Liver (tissue), 9 donors: Measurements from ENCODE around the gene TOX4. TPM values are rescaled to one million over a fixed set of nuclear protein-coding genes. Genes with fewer than 3 reads are reported as not detected.

Source experiments
- DNase-seq: peaks from one replicate; pipeline ENCODE4 v3.0.0-alpha.2; 2017; ENCODE audit warnings: low spot score
- H3K27ac ChIP-seq, 2 donors: one replicate each; pipeline ENCODE4 v1.7.0; 2013; ENCODE audit warnings: inconsistent platforms in 2 of 2, low read length in 2 of 2, control low read depth in 1 of 2, low read depth in 1 of 2, mild to moderate bottlenecking in 1 of 2
- H3K27me3 ChIP-seq, 4 donors: one replicate each; pipeline versions ENCODE4 v1.6.1 to v1.7.0; 2013; ENCODE audit warnings: low read length in 3 of 4, inconsistent platforms in 1 of 4, mild to moderate bottlenecking in 1 of 4, moderate library complexity in 1 of 4; ENCODE audit not compliant: control insufficient read depth in 4 of 4, insufficient read depth in 4 of 4
- H3K36me3 ChIP-seq, 4 donors: one replicate each; pipeline versions ENCODE4 v1.6.1 to v1.7.0; 2013; ENCODE audit warnings: low read length in 3 of 4, mild to moderate bottlenecking in 3 of 4, low read depth in 1 of 4, moderate library complexity in 1 of 4; ENCODE audit not compliant: control insufficient read depth in 4 of 4, insufficient read depth in 3 of 4
- H3K4me1 ChIP-seq, 4 donors: one replicate each; pipeline versions ENCODE4 v1.6.1 to v1.7.0; 2013; ENCODE audit warnings: low read length in 3 of 4, mild to moderate bottlenecking in 3 of 4, moderate library complexity in 1 of 4; ENCODE audit not compliant: control insufficient read depth in 4 of 4, insufficient read depth in 4 of 4
- H3K4me3 ChIP-seq, 3 donors: one replicate each; pipeline versions ENCODE4 v1.6.1 to v1.7.0; 2013; ENCODE audit warnings: low read length in 3 of 3, control low read depth in 1 of 3, low read depth in 1 of 3, mild to moderate bottlenecking in 1 of 3
- H3K9ac ChIP-seq, 2 donors: one replicate each; pipeline ENCODE4 v1.7.0; 2013; ENCODE audit warnings: low read length in 2 of 2, mild to moderate bottlenecking in 2 of 2, moderate library complexity in 2 of 2, control low read depth in 1 of 2, low read depth in 1 of 2
- H3K9me3 ChIP-seq, 4 donors: one replicate each; pipeline versions ENCODE4 v1.6.1 to v1.7.0; 2013; ENCODE audit warnings: low read length in 3 of 4; ENCODE audit not compliant: control insufficient read depth in 4 of 4
- EGR1 ChIP-seq, 2 donors: IDR thresholded peaks; 2 replicates each; pipeline ENCODE4 v1.6.1; 2016 to 2018; ENCODE audit warnings: antibody characterized with exemption in 2 of 2, low read depth in 2 of 2
- FOXA1 ChIP-seq: IDR thresholded peaks from 2 replicates; pipeline ENCODE4 v1.6.1; 2016; ENCODE audit warnings: antibody characterized with exemption
- FOXA2 ChIP-seq: IDR thresholded peaks from 2 replicates; pipeline ENCODE4 v1.6.1; 2016; ENCODE audit warnings: antibody characterized with exemption
- GABPA ChIP-seq, 2 donors: IDR thresholded peaks in 1 of 2; conservative IDR thresholded peaks in 1 of 2; 2 replicates each; pipeline ENCODE4 v1.6.1; 2016; ENCODE audit warnings: antibody characterized with exemption in 2 of 2, mild to moderate bottlenecking in 1 of 2, moderate library complexity in 1 of 2
- HNF4A ChIP-seq, 2 donors: conservative IDR thresholded peaks; 2 replicates each; pipeline ENCODE4 v1.6.1; 2016; ENCODE audit warnings: antibody characterized with exemption in 2 of 2, mild to moderate bottlenecking in 2 of 2
- HNF4G ChIP-seq: IDR thresholded peaks from 2 replicates; pipeline ENCODE4 v1.6.1; 2016; ENCODE audit warnings: antibody characterized with exemption
- JUND ChIP-seq, 2 donors: IDR thresholded peaks; 2 replicates each; pipeline ENCODE4 v1.6.1; 2016; ENCODE audit warnings: antibody characterized with exemption in 2 of 2
- NR2F2 ChIP-seq: IDR thresholded peaks from 2 replicates; pipeline ENCODE4 v1.6.1; 2016; ENCODE audit warnings: antibody characterized with exemption
- RAD21 ChIP-seq, 2 donors: IDR thresholded peaks; 2 replicates each; pipeline ENCODE4 v1.6.1; 2016; ENCODE audit warnings: antibody characterized with exemption in 2 of 2, mild to moderate bottlenecking in 2 of 2
- RXRA ChIP-seq, 2 donors: IDR thresholded peaks; 2 replicates each; pipeline ENCODE4 v1.6.1; 2017 to 2018; ENCODE audit warnings: antibody characterized with exemption in 2 of 2, mild to moderate bottlenecking in 1 of 2
- SP1 ChIP-seq: IDR thresholded peaks from 2 replicates; pipeline ENCODE4 v1.6.1; 2018; ENCODE audit warnings: antibody characterized with exemption, mild to moderate bottlenecking
- TAF1 ChIP-seq: conservative IDR thresholded peaks from 2 replicates; pipeline ENCODE4 v1.6.1; 2016; ENCODE audit warnings: antibody characterized with exemption, mild to moderate bottlenecking
- YY1 ChIP-seq: IDR thresholded peaks from 2 replicates; pipeline ENCODE4 v1.6.1; 2016; ENCODE audit warnings: antibody characterized with exemption, mild to moderate bottlenecking
- WGBS: extraction: QIAGEN DNeasy Blood & Tissue Kit; methylation state at CpG from one replicate; pipeline ENCODE4 v1.1.7; 2013; 5-methylcytosine and 5-hydroxymethylcytosine counted together
- polyA plus RNA-seq, 2 donors: library from polyadenylated mRNA; stranded (reverse) in 1 of 2; unstranded in 1 of 2; fragments of 200-250 nt in 1 of 2; fragments of >200 nt in 1 of 2; fragmentation: Nextera tagmentation in 1 of 2; extraction: Ambion mirVana in 1 of 2; gene quantifications; one replicate each; pipeline versions ENCODE4 v1.2.1 to v1.2.3, GENCODE V29; 2013 to 2015
- total RNA-seq, 2 donors: library from RNA; depleted of rRNA; stranded (reverse); fragments of >200 nt; gene quantifications; one replicate each; pipeline ENCODE4 v1.2.3, GENCODE V29; 2014
- TF ChIP-seq, protein P1 (sequence below): IDR thresholded peaks from 2 replicates; pipeline ENCODE4 v1.6.1; 2016; ENCODE audit warnings: antibody characterized with exemption
- TF ChIP-seq, protein P2 (sequence below): IDR thresholded peaks from 2 replicates; pipeline ENCODE4 v1.6.1; 2016; ENCODE audit warnings: antibody characterized with exemption
- TF ChIP-seq, protein P3 (sequence below): IDR thresholded peaks from 2 replicates; pipeline ENCODE4 v1.6.1; 2016; ENCODE audit warnings: antibody characterized with exemption, mild to moderate bottlenecking
- TF ChIP-seq, protein P4 (sequence below): IDR thresholded peaks from 2 replicates; pipeline ENCODE4 v1.6.1; 2016; ENCODE audit warnings: antibody characterized with exemption
- TF ChIP-seq, protein P5 (sequence below): fragments of 150-350 bp; IDR thresholded peaks from 2 replicates; pipeline ENCODE4 v1.5.1; 2017; ENCODE audit warnings: improper control_type of control experiment, low read depth, low read length; ENCODE audit not compliant: missing input control
- donor health status: healthy.
- donor health status: healthy.
- donor health status: healthy.
- donor health status: healthy.
- donor health status: healthy.

TOX4 gene
- total and polyA plus RNA-seq, 4 donors: 16.9 to 29.8 (median 20.4) TPM

DNA sequence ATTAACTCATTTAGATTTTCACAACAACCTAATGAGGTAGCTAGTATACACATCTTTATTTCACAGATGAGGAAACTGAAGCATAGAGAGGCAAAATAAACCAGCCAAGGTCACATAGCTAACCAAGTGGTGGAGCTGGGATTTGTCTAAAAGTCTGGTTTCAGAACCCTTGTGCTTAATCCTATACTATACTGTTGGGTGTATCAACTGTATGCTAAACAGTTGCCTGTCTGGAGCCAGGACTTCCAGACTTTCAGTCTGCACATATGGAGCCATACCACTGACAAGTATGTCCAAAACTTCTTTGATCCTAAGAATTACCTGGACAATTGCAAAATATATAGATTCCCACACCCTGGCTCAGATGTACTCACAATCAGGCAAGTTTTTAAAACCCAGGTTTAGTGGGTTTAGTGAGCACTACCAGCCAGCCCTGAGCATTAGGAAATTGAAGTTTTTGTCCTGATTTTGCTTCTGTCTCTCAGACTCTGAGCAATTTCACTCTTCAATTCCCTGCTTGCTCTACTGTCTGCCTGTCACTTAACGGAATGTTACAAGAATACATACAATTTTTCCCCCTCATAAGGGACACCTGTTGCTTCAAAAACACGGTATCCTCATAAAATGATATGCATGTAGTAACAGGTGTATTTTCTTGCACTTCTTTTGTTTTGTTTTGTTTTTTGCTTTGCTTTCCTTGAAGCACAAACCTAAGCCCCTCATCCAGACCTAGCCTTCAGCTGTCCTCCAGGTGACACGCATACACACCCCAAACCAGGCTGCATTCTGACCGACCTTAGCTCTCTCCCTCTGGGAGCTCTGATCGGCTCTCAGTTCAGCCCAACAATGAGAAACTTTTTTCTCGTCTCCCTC lies 58.8 kb downstream of the TOX4 start:
- TF ChIP-seq GABPA (IDR thresholded peaks at IDR 0.05 in 1 of 2, conservative IDR thresholded peaks at IDR 0.05 in 1 of 2) (no peak), RAD21 (IDR thresholded peaks at IDR 0.05) (no peak), EGR1 (IDR thresholded peaks at IDR 0.05; ENCODE audit: low read depth in 2 of 2) (no peak)
- Histone ChIP-seq H3K27me3 (peaks cover 0 to 13% (median 2%) of the 10 kb centered on the region in 4 donors), H3K9me3 (peaks cover 0 to 3% (median 0%) of the 10 kb centered on the region in 4 donors), H3K27ac (no peak overlapping the region), H3K4me3 (no peak overlapping the region), H3K4me1 (peaks cover 0 to 2% (median 0%) of the 10 kb centered on the region in 4 donors), H3K9ac (no peak overlapping the region), H3K36me3 (no peaks in the 10 kb centered on the region)
- no peak for DNase-seq
- 32% methylated on average over 6 of the region's 6 CpGs for WGBS

DNA sequence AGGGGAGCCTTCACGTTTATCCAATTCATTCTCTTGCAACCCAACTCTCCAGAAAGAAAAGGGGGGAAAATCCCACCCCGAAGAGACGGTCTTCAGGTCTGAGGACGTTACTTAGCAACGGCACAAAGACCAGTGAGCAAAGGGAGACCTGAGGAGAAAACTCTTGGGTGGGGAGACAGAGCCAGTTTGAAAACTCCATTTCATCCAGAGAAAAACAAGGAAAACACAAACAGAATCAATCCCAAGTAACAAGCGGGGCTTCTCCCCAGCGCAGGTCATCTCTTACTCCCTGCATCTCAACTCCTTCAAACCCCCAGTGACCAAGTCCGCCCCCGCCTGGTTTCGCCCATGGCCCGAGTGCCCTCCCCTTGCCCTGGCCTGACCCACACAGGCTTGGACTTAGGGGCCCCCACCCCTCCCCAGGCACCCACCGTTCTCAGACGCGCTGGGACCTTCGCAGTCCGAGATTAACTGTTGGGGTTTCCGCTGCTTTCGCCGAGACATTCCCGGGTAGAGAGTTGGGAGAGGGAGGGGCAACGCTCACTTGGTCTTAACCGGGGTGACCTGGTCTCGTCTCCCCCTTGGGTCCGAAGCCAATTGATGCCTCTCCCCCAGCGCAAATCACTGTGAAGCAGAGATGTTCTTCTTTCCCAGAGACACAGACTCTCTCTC lies 59.6 kb downstream of the TOX4 start:
- Histone ChIP-seq H3K27me3 (peaks cover 0 to 13% (median 2%) of the 10 kb centered on the region in 4 donors), H3K4me3 (no peak overlapping the region), H3K4me1 (peaks cover 0 to 2% (median 0%) of the 10 kb centered on the region in 4 donors), H3K9ac (no peak overlapping the region), H3K36me3 (no peaks in the 10 kb centered on the region), H3K9me3 (peaks cover 0 to 3% (median 0%) of the 10 kb centered on the region in 4 donors), H3K27ac (no peak overlapping the region)
- TF ChIP-seq RAD21 (IDR thresholded peaks at IDR 0.05): no peak
- no peak for TF ChIP-seq YY1
- TF ChIP-seq RXRA (IDR thresholded peaks at IDR 0.05): no peak
- no peak for TF ChIP-seq HNF4G
- TF ChIP-seq EGR1 (IDR thresholded peaks at IDR 0.05; ENCODE audit: low read depth in 2 of 2): no peak
- TF ChIP-seq FOXA1: no peak
- TF ChIP-seq, protein P1, sequence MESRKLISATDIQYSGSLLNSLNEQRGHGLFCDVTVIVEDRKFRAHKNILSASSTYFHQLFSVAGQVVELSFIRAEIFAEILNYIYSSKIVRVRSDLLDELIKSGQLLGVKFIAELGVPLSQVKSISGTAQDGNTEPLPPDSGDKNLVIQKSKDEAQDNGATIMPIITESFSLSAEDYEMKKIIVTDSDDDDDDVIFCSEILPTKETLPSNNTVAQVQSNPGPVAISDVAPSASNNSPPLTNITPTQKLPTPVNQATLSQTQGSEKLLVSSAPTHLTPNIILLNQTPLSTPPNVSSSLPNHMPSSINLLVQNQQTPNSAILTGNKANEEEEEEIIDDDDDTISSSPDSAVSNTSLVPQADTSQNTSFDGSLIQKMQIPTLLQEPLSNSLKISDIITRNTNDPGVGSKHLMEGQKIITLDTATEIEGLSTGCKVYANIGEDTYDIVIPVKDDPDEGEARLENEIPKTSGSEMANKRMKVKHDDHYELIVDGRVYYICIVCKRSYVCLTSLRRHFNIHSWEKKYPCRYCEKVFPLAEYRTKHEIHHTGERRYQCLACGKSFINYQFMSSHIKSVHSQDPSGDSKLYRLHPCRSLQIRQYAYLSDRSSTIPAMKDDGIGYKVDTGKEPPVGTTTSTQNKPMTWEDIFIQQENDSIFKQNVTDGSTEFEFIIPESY: no peak
- TF ChIP-seq, protein P2, sequence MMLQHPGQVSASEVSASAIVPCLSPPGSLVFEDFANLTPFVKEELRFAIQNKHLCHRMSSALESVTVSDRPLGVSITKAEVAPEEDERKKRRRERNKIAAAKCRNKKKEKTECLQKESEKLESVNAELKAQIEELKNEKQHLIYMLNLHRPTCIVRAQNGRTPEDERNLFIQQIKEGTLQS: no peak
- TF ChIP-seq, protein P3, sequence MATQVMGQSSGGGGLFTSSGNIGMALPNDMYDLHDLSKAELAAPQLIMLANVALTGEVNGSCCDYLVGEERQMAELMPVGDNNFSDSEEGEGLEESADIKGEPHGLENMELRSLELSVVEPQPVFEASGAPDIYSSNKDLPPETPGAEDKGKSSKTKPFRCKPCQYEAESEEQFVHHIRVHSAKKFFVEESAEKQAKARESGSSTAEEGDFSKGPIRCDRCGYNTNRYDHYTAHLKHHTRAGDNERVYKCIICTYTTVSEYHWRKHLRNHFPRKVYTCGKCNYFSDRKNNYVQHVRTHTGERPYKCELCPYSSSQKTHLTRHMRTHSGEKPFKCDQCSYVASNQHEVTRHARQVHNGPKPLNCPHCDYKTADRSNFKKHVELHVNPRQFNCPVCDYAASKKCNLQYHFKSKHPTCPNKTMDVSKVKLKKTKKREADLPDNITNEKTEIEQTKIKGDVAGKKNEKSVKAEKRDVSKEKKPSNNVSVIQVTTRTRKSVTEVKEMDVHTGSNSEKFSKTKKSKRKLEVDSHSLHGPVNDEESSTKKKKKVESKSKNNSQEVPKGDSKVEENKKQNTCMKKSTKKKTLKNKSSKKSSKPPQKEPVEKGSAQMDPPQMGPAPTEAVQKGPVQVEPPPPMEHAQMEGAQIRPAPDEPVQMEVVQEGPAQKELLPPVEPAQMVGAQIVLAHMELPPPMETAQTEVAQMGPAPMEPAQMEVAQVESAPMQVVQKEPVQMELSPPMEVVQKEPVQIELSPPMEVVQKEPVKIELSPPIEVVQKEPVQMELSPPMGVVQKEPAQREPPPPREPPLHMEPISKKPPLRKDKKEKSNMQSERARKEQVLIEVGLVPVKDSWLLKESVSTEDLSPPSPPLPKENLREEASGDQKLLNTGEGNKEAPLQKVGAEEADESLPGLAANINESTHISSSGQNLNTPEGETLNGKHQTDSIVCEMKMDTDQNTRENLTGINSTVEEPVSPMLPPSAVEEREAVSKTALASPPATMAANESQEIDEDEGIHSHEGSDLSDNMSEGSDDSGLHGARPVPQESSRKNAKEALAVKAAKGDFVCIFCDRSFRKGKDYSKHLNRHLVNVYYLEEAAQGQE: no peak
- TF ChIP-seq HNF4A (conservative IDR thresholded peaks at IDR 0.05): no peak
- no peak for TF ChIP-seq NR2F2
- TF ChIP-seq, protein P4, sequence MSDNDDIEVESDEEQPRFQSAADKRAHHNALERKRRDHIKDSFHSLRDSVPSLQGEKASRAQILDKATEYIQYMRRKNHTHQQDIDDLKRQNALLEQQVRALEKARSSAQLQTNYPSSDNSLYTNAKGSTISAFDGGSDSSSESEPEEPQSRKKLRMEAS: no peak
- TF ChIP-seq, protein P5, sequence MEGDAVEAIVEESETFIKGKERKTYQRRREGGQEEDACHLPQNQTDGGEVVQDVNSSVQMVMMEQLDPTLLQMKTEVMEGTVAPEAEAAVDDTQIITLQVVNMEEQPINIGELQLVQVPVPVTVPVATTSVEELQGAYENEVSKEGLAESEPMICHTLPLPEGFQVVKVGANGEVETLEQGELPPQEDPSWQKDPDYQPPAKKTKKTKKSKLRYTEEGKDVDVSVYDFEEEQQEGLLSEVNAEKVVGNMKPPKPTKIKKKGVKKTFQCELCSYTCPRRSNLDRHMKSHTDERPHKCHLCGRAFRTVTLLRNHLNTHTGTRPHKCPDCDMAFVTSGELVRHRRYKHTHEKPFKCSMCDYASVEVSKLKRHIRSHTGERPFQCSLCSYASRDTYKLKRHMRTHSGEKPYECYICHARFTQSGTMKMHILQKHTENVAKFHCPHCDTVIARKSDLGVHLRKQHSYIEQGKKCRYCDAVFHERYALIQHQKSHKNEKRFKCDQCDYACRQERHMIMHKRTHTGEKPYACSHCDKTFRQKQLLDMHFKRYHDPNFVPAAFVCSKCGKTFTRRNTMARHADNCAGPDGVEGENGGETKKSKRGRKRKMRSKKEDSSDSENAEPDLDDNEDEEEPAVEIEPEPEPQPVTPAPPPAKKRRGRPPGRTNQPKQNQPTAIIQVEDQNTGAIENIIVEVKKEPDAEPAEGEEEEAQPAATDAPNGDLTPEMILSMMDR: no peak
- TF ChIP-seq SP1: no peak
- no peak for TF ChIP-seq GABPA (IDR thresholded peaks at IDR 0.05 in 1 of 2, conservative IDR thresholded peaks at IDR 0.05 in 1 of 2)
- no peak for TF ChIP-seq TAF1
- no peak for TF ChIP-seq FOXA2
- TF ChIP-seq JUND (IDR thresholded peaks at IDR 0.05): no peak
- 9% methylated on average over 25 of the region's 25 CpGs for WGBS
- no peak for DNase-seq
